HEK293 (cell line): Measurements from ENCODE around the gene PANK4.

Experiments used
- CTCF ChIA-PET: fragments of 350-600 bp; formaldehyde crosslinking; extraction: SDS; loops from one replicate; lab custom pipeline; 2021; ENCODE audit warnings: antibody characterized with exemption; lab: Yijun Ruan, JAX
- POLR2A ChIA-PET: fragments of 300-600 bp; formaldehyde crosslinking; extraction: SDS; loops from one replicate; lab custom pipeline; 2020; ENCODE audit warnings: antibody characterized with exemption, inconsistent platforms; lab: Yijun Ruan, JAX
- H3K27ac ChIP-seq: fragments of 200-500 bp; sonication (Bioruptor generic); 2 replicates; pipeline ENCODE4 v1.5.1; 2014; ENCODE audit warnings: low read depth, low read length, control low read depth, inconsistent platforms; ENCODE audit errors: extremely low read depth
- H3K36me3 ChIP-seq, 2 experiments: fragments of 200-500 bp in 1 of 2; sonication (Bioruptor generic) in 1 of 2; 1 replicate in 1 of 2; 2 replicates in 1 of 2; pipeline ENCODE4 v1.5.1; 2014 to 2017; ENCODE audit warnings: inconsistent platforms in 2 of 2, low read length in 2 of 2; ENCODE audit not compliant: control insufficient read depth in 2 of 2, insufficient read depth in 1 of 2
- H3K4me1 ChIP-seq: fragments of 200-500 bp; sonication (Bioruptor generic); 2 replicates; pipeline ENCODE4 v1.5.1; 2014; ENCODE audit warnings: mild to moderate bottlenecking, low read length, inconsistent platforms; ENCODE audit not compliant: control insufficient read depth, insufficient read depth
- H3K4me3 ChIP-seq: 2 replicates; pipeline ENCODE4 v1.5.1; 2011; ENCODE audit warnings: low read depth, mild to moderate bottlenecking, control low read depth, low read length, moderate library complexity
- H3K9me3 ChIP-seq: fragments of 200-500 bp; sonication (Bioruptor generic); 2 replicates; pipeline ENCODE4 v1.5.1; 2014; ENCODE audit warnings: low read depth, low read length, inconsistent platforms; ENCODE audit not compliant: control insufficient read depth, insufficient read depth
- EGR2 ChIP-seq: fragments of 450-650 bp; formaldehyde crosslinking; IDR thresholded peaks from 2 replicates; pipeline ENCODE4 v1.5.1; 2016; ENCODE audit warnings: low read depth, missing biosample characterization, missing genetic modification characterization
- GFI1B ChIP-seq: fragments of 450-650 bp; formaldehyde crosslinking; IDR thresholded peaks from 2 replicates; pipeline ENCODE4 v1.5.1; 2016; ENCODE audit warnings: missing biosample characterization, missing genetic modification characterization
- GLIS1 ChIP-seq: fragments of 450-650 bp; formaldehyde crosslinking; IDR thresholded peaks from 2 replicates; pipeline ENCODE4 v1.5.1; 2016; ENCODE audit warnings: missing biosample characterization, missing genetic modification characterization
- KLF1 ChIP-seq: fragments of 450-650 bp; formaldehyde crosslinking; IDR thresholded peaks from 2 replicates; pipeline ENCODE4 v1.5.1; 2016; ENCODE audit warnings: missing biosample characterization, missing genetic modification characterization
- KLF8 ChIP-seq: fragments of 450-650 bp; formaldehyde crosslinking; IDR thresholded peaks from 2 replicates; pipeline ENCODE4 v1.5.1; 2016; ENCODE audit warnings: missing biosample characterization, missing genetic modification characterization
- PRDM4 ChIP-seq: fragments of 450-650 bp; formaldehyde crosslinking; IDR thresholded peaks from 2 replicates; pipeline ENCODE4 v1.5.1; 2017; ENCODE audit warnings: missing biosample characterization, missing genetic modification characterization
- SETDB1 ChIP-seq: IDR thresholded peaks from one replicate; pipeline ENCODE4 v1.6.1; 2017; ENCODE audit warnings: mild to moderate bottlenecking, low read length, moderate library complexity, mixed read lengths; ENCODE audit not compliant: insufficient read length
- SP7 ChIP-seq: fragments of 450-650 bp; formaldehyde crosslinking; IDR thresholded peaks from 2 replicates; pipeline ENCODE4 v1.5.1; 2016; ENCODE audit warnings: missing biosample characterization, missing genetic modification characterization
- ZBTB17 ChIP-seq: fragments of 450-650 bp; formaldehyde crosslinking; IDR thresholded peaks from 2 replicates; pipeline ENCODE4 v1.5.1; 2016; ENCODE audit warnings: missing biosample characterization, missing genetic modification characterization
- ZBTB26 ChIP-seq: fragments of 450-650 bp; formaldehyde crosslinking; optimal IDR thresholded peaks from 2 replicates; pipeline ENCODE3; 2016; ENCODE audit warnings: missing biosample characterization, mild to moderate bottlenecking, missing genetic modification characterization
- ZBTB44 ChIP-seq: fragments of 450-650 bp; IDR thresholded peaks from 2 replicates; pipeline ENCODE4 v1.5.1; 2018; ENCODE audit warnings: missing biosample characterization, mild to moderate bottlenecking, missing genetic modification characterization
- ZEB2 ChIP-seq: fragments of 450-650 bp; formaldehyde crosslinking; IDR thresholded peaks from 2 replicates; pipeline ENCODE4 v1.5.1; 2016; ENCODE audit warnings: missing biosample characterization, missing genetic modification characterization
- ZIC2 ChIP-seq: fragments of 450-650 bp; formaldehyde crosslinking; IDR thresholded peaks from 2 replicates; pipeline ENCODE4 v1.5.1; 2016; ENCODE audit warnings: missing biosample characterization, missing genetic modification characterization
- ZNF121 ChIP-seq: fragments of 450-650 bp; formaldehyde crosslinking; IDR thresholded peaks from 2 replicates; pipeline ENCODE4 v1.5.1; 2016; ENCODE audit warnings: missing biosample characterization, missing genetic modification characterization
- ZNF148 ChIP-seq: fragments of 450-650 bp; formaldehyde crosslinking; IDR thresholded peaks from 2 replicates; pipeline ENCODE4 v1.5.0; 2017; ENCODE audit warnings: missing biosample characterization, missing genetic modification characterization, borderline replicate concordance
- ZNF16 ChIP-seq: fragments of 450-650 bp; formaldehyde crosslinking; IDR thresholded peaks from 2 replicates; pipeline ENCODE4 v1.5.1; 2016; ENCODE audit warnings: low read depth, missing biosample characterization, missing genetic modification characterization
- ZNF214 ChIP-seq: fragments of 450-650 bp; formaldehyde crosslinking; IDR thresholded peaks from 2 replicates; pipeline ENCODE4 v1.5.1; 2017; ENCODE audit warnings: missing biosample characterization, mild to moderate bottlenecking, missing genetic modification characterization, borderline replicate concordance
- ZNF544 ChIP-seq: fragments of 450-650 bp; formaldehyde crosslinking; IDR thresholded peaks from 2 replicates; pipeline ENCODE4 v1.5.0; 2017; ENCODE audit warnings: missing biosample characterization, missing genetic modification characterization
- ZNF660 ChIP-seq: fragments of 450-650 bp; IDR thresholded peaks from 2 replicates; pipeline ENCODE4 v1.5.1; 2018; ENCODE audit warnings: missing biosample characterization, mild to moderate bottlenecking, missing genetic modification characterization
- ZNF830 ChIP-seq: fragments of 450-650 bp; IDR thresholded peaks from 2 replicates; pipeline ENCODE4 v1.5.0; 2018; ENCODE audit warnings: missing biosample characterization, missing genetic modification characterization, low read depth, mild to moderate bottlenecking, moderate library complexity

The PANK4 gene

GRCh38 chr1:2504225-2504948 is 22.0 kb downstream of the PANK4 start:
- H3K4me1 ChIP-seq: no peaks in the 10 kb centered on the region
- POLR2A ChIA-PET: interaction anchor here (1.4 kb wide), 1 partner anchor 22 kb away, joined by 4 read pairs; the partner anchor contains the start of gene PANK4
- H3K4me3 ChIP-seq: no peak overlapping the region
- H3K36me3 ChIP-seq: peaks cover 0 to 25% of the 10 kb centered on the region in 2 experiments; a peak in 1 of 3 replicates
- TF ChIP-seq ZNF544 (no peak), GLIS1 (peak; percentile 44; the same call in 1 of the 2 replicates), ZNF830 (tag by site-specific recombination) (no peak), ZBTB17 (tag by site-specific recombination) (no peak), ZNF214 (no peak), SP7 (no peak), EGR2 (tag by site-specific recombination) (peak; percentile 6; the same call in 1 of the 2 replicates), PRDM4 (tag by site-specific recombination) (no peak), ZIC2 (tag by site-specific recombination) (peak; percentile 52), ZNF121 (tag by site-specific recombination) (no peak), ZNF148 (no peak)
- H3K9me3 ChIP-seq: no peaks in the 10 kb centered on the region
- no peak overlapping the region for H3K27ac ChIP-seq
- CTCF ChIA-PET: no interaction called here

- Histone ChIP-seq H3K4me1 (no peaks in the 10 kb centered on the region), H3K27ac (no peak overlapping the region), H3K9me3 (no peaks in the 10 kb centered on the region), H3K4me3 (no peak overlapping the region), H3K36me3 (peaks cover 0 to 18% of the 10 kb centered on the region in 2 experiments; a peak in 1 of 3 replicates)
- TF ChIP-seq KLF1 (tag by site-specific recombination) (peak; percentile 98), ZBTB26 (no peak), GFI1B (tag by site-specific recombination) (no peak), SETDB1 (no peak), ZBTB44 (tag by site-specific recombination) (no peak), ZNF16 (tag by site-specific recombination) (no peak), KLF8 (tag by site-specific recombination) (peak; percentile 33; the same call in 1 of the 2 replicates), ZNF660 (tag by site-specific recombination) (no peak), ZEB2 (tag by site-specific recombination) (no peak)
- POLR2A ChIA-PET: interaction anchor here (1.4 kb wide), 1 partner anchor 23 kb away, joined by 4 read pairs; the partner anchor contains the start of gene PANK4
- CTCF ChIA-PET: no interaction called here
Observed at GRCh38 chr1:2503554-2504224, 22.7 kb downstream of the PANK4 start.
